BJ (cell line): ENCODE measurements around the gene ESRRB. TPM values are rescaled to one million over a fixed set of nuclear protein-coding genes. Genes with fewer than 3 reads are reported as not detected.
A peak's percentile ranks its signal among the peaks of the same experiment; 100 is the strongest.

Experiments
- CTCF ChIA-PET: fragments of 350-600 bp; formaldehyde crosslinking; extraction: SDS; loops from one replicate; lab custom pipeline; 2021; ENCODE audit warnings: antibody characterized with exemption, inconsistent platforms; lab: Yijun Ruan, JAX
- POLR2A ChIA-PET: fragments of 300-600 bp; sonication (Branson Sonifier 250); formaldehyde crosslinking; extraction: SDS; loops from one replicate; lab custom pipeline; 2021; ENCODE audit warnings: antibody characterized with exemption; lab: Charles Lee
- DNase-seq: peaks from one replicate; pipeline ENCODE4 v3.0.0-alpha.2; 2011; ENCODE audit warnings: low read depth
- H3K27me3 ChIP-seq: 2 replicates; pipeline ENCODE4 v1.6.0; 2011; ENCODE audit warnings: low read length; ENCODE audit not compliant: control insufficient read depth, insufficient read depth
- H3K36me3 ChIP-seq: 2 replicates; pipeline ENCODE4 v1.5.1; 2011; ENCODE audit warnings: low read length; ENCODE audit not compliant: control insufficient read depth, insufficient read depth
- H3K4me3 ChIP-seq: 2 replicates; pipeline ENCODE4 v1.5.1; 2011; ENCODE audit warnings: low read depth, mild to moderate bottlenecking, control low read depth, low read length
- CTCF ChIP-seq: IDR thresholded peaks from 2 replicates; pipeline ENCODE4 v1.5.1; 2011; ENCODE audit warnings: low read depth, mild to moderate bottlenecking, control low read depth, inconsistent platforms, low read length, moderate library complexity; ENCODE audit not compliant: insufficient read depth
- polyA plus RNA-seq: library from polyadenylated mRNA; depleted of rRNA; stranded (reverse); fragments of >200 nt; gene quantifications from 2 replicates; pipeline ENCODE4 v1.2.3, GENCODE V29; 2011

Gene ESRRB
- polyA plus RNA-seq, 1 experiment = not detected

DNA sequence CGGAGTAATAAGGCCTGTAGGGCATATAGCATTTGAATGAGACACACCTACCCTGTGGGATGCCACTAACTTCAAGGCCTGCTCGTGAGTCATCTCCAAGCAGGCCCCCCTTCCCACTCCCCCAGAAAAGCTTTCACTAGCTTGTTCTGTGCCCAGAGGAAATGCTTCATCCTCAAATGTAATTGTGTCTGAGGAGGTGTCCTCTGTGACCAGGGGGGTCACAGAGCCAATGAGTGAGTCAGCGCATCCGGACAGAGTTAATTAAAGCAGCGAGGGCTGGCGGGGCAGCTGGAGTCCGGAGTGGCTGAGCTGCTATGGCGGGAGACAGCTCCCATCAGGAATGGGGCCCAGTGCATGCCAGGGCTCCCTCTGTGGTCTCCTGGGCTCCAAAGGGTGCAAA lies 27.0 kb upstream of the ESRRB start:
- peaks cover 8% of the 10 kb centered on the region; the same call in 1 of the 2 replicates for H3K27me3 ChIP-seq
- peak; percentile 38 for DNase-seq
- no peak for TF ChIP-seq CTCF
- ChIA-PET CTCF (interaction anchor here (1.1 to 9.3 kb wide), 4 partner anchors 295 to 367 kb away, joined by 3 to 122 read pairs (median 4); partner anchors contain the start of gene TGFB3), POLR2A (no interaction called here)
- H3K4me3 ChIP-seq = no peak overlapping the region
- H3K36me3 ChIP-seq = no peaks in the 10 kb centered on the region

GRCh38 chr14:76349993-76350392 lies 25.9 kb upstream of the ESRRB start:
- Histone ChIP-seq H3K4me3 (no peak overlapping the region), H3K27me3 (peaks cover 10% of the 10 kb centered on the region), H3K36me3 (no peaks in the 10 kb centered on the region)
- CTCF ChIA-PET = interaction anchor here (2.5 to 9.3 kb wide), 2 partner anchors 26 to 301 kb away, joined by 6 to 122 read pairs; no protein-coding TSS in a partner anchor
- POLR2A ChIA-PET = no interaction called here
- no peak for TF ChIP-seq CTCF
- DNase-seq = no peak

DNA sequence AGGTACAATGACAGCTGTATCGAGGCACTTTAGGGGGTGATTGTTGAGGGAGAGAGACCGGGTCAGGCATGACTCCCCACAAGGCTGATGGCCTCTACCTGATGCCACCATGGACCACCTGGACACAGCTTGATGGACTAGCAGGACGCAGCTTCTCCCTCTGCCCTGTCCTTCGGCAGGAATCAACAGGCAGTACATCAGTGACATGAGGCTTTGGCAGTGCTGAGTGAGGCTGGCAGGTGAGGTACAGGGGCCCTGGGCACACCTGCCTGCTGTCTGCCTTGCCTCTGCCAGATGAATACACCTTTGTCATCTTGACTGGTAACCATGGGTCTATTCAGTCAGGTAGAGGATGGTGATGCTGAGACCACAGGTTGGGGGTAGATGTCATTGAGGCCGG lies 25.3 kb upstream of the ESRRB start:
- no peak overlapping the region for H3K4me3 ChIP-seq
- TF ChIP-seq CTCF = no peak
- peaks cover 8% of the 10 kb centered on the region for H3K27me3 ChIP-seq
- no peaks in the 10 kb centered on the region for H3K36me3 ChIP-seq
- CTCF ChIA-PET = interaction anchor here (1.2 to 9.3 kb wide), 3 partner anchors 27 to 302 kb away, joined by 4 to 122 read pairs (median 6); no protein-coding TSS in a partner anchor
- POLR2A ChIA-PET = no interaction called here
- no peak for DNase-seq

- TF ChIP-seq CTCF = no peak
- peaks cover 9% of the 10 kb centered on the region for H3K27me3 ChIP-seq
- H3K36me3 ChIP-seq = no peaks in the 10 kb centered on the region
These were observed 24.0 kb upstream of the ESRRB start for GRCh38 chr14:76351941-76352340.

DNA sequence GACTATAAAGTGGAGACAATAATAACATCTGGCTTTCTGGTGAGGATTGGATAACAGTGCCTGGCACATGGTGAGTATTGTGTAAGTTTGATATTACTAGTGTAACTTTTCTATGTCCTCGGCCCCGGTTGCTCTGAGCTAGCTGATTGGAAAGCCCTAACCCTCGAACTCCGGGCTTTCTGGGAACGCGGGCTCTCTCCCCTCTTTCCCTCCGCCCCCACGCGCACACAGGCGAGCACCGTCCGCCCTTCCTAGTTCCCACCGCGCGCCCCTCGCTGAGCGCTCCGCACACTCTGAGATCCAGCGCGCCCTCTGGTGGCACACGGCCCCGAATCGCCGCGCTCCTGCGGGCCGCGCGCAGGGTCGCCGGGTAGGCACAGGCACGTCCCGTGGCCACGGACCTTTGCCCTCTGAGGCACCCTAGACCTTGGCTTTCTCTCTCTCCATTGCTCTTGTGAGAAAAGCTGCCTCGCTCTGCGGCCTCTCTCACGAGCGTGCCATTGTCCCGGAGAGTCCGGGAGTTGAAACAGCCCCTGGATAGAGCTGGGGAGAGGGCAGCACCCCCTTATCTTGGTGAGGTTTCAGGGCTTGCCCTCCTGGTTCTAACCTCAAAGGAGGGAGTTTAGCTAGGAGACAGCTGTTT lies 23.2 kb upstream of the ESRRB start:
- POLR2A ChIA-PET = no interaction called here

More at GRCh38 chr14:76351941-76352340, 24.0 kb upstream of the ESRRB start:
- ChIA-PET CTCF (interaction anchor here (0.6 to 9.3 kb wide), 25 partner anchors 9 to 642 kb away, joined by 3 to 122 read pairs (median 6); no protein-coding TSS in a partner anchor), POLR2A (no interaction called here)
- no peak overlapping the region for H3K4me3 ChIP-seq
- DNase-seq = no peak

More for the DNA sequence above, 23.2 kb upstream of the ESRRB start:
- peak overlapping the region; percentile 23 for H3K4me3 ChIP-seq
- CTCF ChIA-PET = interaction anchor here (0.6 to 9.3 kb wide), 39 partner anchors 8 to 664 kb away, joined by 3 to 122 read pairs (median 5); partner anchors contain the start of gene GPATCH2L
- TF ChIP-seq CTCF = peak; percentile 81
- peaks cover 9% of the 10 kb centered on the region for H3K27me3 ChIP-seq
- H3K36me3 ChIP-seq = no peaks in the 10 kb centered on the region
- no peak for DNase-seq
